Epidermal melanocyte (primary cell): ENCODE results near the gene MRPS2.
"Not testable (repeated sequence)": the region's sequence is repeated elsewhere in the genome, so short reads cannot be mapped to it uniquely, and the experiment has no call there.

Source experiments
- DNase-seq: peaks from one replicate; pipeline ENCODE4 v3.0.0; 2011; ENCODE audit warnings: low spot score; ENCODE audit not compliant: insufficient read length

The MRPS2 gene

DNA sequence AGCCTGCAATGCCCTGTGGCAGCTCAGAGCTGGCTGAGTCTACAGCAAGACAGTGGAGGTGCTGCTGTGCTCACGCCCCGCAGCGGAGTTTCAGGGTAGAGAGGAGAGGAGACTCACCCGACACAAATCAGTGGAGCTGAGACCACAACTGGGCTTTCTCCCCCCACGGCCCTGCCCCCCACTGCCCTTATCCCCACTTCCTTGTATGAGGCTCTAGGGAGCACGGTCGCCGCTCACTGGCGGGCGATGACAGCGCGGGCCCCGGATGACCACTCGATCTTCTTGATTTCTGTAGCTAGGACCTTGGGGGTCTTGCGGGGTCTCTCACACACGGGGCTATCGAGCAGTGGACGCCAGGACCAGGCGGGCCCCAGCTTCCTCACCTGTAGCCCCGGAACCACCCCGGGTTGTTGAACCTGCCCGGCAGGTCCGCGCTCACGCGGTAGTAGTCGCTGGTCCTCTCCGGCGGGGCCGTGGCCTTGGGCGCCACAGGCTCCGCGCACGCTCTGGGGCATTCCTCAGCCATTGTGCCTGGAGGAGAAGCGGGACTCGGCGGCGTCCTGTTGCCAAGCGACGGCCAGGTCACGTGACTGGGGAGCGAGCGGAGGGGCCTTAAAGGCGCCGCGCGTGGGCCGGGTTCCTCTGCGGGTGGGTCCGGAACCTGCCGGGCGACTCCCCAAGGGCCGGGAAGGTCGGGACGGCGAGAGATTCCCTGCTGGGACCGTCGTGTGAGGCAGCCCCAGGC, 984 bp upstream of the MRPS2 start:
- peak; percentile 74 for DNase-seq

DNA sequence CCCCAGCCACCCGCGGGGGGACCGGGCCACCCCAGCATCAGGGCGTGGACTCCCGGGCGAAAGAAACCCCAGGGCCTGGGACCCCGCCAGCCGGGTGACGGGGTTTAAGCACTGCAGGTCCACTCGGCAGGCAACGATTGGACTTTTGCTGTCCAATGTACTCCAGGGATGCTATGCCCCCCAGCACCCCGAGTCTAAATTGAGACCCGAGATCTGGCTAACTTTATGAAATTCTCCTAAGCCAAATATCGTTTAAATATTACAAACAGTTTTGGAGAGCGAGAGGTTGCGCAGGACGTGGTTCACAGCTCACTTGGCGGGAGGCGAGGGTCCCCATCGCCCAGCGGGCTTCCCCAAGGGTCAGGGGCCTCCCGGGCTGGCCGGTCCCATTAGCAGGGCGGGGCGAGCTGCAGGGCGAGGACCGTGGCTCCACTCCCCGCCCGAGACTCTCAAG, 384 bp upstream of the MRPS2 start:
- DNase-seq = no peak

DNA sequence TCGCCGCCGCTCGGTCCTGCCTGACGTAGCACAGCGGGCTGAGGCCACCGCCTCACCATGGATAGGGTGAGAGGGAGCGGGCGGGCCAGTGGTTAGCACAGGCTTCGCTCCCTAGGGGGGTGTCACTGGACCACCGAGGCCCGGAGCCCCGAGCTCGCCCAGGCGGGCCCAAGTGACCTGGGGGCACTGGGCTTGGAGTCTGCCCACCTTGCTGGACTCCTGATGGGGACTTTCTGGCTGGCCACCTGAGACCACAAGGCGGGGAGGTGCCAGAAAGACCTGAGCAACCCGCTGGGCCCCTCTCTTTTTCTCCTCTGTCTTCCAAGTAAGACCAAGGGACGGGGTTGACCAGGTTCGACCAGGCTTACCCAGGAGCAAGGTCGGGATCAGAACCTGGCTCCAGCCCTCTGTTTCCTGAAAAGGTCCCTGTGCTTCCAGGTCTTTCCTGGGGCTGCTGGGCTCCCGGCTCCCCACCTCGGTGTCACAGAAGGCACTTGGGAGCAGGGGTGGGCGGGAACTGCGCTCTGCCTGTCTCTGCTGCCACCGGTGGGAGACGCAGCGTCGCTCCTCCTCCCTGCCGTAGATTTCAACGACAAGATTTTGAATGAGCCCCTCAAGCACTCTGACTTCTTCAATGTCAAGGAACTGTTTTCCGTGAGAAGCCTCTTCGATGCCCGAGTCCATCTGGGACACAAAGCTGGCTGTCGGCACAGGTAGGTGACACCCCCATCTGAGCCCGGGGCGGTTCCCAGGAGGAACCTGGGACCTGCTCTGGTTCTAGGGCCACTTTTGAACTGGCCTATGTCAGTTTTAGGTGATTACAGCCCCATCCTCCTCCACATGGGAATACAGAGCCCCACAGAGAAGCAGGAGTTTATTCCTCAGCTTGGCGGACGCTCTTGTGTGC, 1.0 kb downstream of the MRPS2 start:
- DNase-seq = peak; percentile 53

GRCh38 chr9:135502168-135502872, 1.8 kb downstream of the MRPS2 start:
- DNase-seq = no peak

GRCh38 chr9:135502873-135503321, 2.4 kb downstream of the MRPS2 start:
- DNase-seq = no peak

DNA sequence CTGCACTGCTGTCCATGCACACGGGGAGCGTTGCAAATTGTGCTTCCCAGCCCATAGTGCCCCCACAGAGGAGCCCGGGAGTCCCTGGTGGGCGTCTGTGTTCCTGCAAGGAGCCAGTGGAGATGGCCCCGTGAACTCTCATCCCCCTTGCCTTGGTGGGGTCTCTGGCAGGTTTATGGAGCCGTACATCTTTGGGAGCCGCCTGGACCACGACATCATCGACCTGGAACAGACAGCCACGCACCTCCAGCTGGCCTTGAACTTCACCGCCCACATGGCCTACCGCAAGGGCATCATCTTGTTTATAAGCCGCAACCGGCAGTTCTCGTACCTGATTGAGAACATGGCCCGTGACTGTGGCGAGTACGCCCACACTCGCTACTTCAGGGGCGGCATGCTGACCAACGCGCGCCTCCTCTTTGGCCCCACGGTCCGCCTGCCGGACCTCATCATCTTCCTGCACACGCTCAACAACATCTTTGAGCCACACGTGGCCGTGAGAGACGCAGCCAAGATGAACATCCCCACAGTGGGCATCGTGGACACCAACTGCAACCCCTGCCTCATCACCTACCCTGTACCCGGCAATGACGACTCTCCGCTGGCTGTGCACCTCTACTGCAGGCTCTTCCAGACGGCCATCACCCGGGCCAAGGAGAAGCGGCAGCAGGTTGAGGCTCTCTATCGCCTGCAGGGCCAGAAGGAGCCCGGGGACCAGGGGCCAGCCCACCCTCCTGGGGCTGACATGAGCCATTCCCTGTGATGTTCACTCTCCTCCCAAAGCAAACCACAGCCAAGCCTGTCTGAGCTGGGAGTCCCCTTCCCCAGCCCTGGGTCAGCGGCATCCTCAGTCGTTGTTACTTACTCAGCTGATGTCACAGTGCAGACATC, 3.1 kb downstream of the MRPS2 start:
- DNase-seq = no peak

DNA sequence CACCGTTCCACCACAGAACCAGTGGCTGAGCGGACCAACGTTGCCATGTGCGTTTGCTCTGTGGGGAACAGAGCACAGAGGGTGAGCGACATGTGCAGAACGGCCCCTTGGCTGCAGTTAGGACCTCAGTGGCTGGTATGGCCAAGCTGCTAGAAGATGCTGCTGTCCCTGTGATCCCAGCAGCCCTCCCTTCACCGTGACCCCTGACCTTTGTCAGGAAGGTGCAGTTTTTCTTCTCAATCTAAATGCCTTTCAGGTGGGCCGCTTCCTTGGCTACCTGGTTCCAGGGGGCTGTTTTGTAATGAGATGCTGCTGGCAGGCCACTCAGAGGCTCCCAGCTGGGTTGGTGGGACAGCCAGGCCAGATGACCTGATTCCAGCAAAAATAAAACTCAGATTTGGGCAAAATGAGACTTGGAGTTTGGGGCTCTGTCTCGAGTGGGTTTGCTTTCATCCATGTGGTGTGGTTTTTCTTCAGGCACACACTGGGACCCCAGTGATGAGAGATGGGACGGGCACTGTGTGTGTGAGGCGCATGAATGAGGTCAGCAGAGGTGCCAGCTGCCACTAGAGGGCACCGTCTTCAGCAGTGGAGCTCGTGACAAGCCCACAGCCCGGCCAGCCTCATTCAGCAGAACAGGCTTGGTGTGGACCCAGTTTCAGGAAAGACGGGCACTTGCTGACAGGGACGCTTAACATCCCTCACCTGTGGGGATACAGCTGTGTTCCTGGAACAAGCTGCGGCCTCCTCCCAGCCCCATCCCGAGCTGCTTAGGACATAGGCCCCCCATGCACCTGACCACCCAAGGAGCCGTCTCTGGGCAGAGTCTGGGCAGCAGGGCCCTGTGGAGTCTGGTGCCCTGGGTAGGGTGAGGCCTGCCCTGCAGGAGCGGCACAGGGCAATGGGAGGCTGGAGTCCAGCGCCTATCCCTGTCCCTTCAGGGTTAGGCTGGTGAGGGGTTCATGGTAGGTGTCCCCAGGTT, 4.1 kb downstream of the MRPS2 start:
- peak; percentile 68 for DNase-seq

- DNase-seq = no peak
These were observed 5.1 kb downstream of the MRPS2 start for GRCh38 chr9:135505406-135506187.

DNA sequence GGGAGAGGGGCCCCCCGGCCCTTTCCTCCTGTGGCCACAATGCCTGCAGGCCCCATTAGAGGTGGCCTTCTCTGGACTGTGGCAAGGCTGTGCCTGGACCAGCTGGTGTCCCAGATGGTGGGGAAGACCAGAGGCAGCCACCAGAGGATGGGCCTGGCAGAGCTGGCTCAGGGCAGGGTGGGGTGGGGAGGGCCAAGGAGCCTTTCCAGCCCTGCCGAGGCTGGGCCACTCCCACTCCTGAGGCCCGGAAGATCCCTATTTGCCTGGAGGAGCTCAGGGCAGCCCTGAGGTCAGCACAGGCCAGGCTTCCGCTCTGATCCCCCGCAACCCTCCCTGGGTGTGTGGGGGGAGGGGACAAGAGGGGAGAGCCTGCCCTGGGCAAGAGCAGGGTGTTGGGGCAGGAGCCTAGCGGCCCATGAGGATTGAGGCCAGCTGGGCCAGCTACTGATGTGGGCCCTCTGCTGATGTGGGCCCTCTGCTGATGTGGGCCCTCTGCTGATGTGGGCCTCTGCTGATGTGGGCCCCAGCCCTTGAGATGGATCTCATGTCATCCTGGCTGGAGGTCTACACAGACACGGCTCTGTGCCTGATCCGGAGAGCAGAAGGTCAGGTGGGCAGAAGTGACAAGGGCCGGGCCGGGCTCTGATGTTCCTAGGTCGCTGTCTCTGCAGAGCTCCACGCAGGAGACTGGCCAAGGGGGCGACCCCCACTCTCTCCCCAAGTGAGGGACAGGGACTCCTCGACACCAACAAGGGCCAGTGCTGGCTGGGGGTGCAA, 6.0 kb downstream of the MRPS2 start:
- no peak for DNase-seq

DNA sequence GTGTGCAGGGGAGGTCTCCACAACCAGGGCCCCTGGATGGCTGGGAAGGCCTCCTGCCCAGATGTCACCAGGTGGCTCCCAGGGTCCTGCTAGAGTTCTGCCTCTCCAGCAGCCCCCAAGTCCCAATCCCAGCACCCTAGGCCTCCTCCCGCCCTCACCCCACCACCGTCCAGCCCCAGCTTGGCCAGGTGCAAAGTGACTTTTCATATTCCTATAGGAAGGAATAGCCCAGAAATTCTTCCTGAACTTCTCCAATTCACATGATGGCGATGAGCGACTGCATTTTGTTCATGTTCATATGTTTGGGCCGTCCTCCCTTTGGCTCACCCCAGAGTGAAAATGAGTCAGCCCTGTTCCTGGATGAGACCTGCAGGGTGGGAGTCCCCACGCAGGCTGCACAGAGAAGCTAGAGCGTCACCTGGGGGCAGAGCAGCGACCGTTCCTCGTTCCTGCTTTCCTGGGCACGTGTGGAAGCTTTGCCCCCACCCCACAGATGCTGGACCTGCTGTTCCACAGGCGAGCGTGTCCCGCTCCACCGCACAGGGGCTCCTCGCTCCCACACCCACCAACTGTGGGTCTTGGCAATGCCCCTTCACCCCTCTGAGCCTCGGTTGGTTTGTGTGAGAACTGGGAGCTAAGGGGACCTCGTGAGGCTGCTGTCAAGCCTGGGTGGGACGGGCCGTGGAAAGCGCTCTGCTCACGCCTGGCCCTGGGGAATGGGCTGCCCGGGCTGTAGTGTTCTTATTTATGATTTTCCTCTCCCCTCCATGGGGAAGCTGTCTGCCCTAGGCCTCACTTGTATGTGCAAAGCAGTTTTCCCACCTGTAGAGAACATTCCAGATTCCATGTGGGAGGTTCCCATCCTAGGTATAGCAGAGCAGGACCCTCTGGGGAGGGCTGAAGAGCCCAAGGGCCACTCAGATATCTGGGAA, 6.9 kb downstream of the MRPS2 start:
- no peak for DNase-seq

- DNase-seq = no peak
These were observed 7.8 kb downstream of the MRPS2 start for GRCh38 chr9:135508211-135508820.

GRCh38 chr9:135509458-135509857, 9.0 kb downstream of the MRPS2 start:
- no peak for DNase-seq

GRCh38 chr9:135512241-135512603, 11.7 kb downstream of the MRPS2 start:
- no peak for DNase-seq

DNA sequence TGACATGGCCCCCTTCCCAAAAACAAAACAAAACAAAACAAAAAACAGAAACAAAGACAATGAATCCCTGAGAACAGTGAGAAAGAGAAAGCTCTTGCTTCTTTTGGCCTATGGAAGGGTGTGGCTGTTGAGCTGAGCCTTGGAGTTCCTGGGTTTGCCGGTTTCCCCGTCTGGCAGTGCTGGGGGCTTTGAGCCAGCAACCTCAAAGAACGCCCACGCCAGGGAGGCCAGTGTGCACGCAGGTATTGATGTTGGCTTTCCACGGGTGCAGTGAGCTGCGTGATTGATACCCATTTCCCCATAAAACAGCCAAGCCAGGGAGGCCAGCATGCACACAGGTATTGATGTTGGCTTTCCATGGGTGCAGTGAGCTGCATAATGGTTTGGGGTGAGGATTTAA, 12.4 kb downstream of the MRPS2 start:
- no peak for DNase-seq

DNA sequence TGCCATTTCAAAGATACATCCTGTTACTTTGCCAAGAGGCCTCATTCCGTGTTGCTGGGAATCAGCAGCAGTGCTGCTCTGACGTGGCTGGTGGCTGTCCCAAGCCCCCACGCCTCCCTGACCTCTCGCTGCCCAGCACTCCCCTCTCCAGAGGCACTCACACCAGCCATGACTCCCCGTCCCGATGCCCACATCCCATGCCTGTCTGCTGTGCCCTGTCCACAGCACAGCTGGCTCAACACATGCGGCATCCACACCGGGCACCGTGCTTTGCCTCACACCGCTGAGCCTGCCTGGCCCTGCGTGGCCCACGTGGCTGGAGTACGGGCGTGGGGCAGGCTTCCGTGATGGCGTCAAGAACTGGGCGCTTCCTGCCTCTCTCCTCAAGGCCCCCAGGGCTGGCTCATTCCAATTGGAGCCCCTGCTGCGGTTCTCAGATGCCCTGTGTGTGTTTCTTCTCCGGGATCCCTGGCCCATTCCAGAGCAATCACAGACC, 12.9 kb downstream of the MRPS2 start:
- DNase-seq = no peak

DNA sequence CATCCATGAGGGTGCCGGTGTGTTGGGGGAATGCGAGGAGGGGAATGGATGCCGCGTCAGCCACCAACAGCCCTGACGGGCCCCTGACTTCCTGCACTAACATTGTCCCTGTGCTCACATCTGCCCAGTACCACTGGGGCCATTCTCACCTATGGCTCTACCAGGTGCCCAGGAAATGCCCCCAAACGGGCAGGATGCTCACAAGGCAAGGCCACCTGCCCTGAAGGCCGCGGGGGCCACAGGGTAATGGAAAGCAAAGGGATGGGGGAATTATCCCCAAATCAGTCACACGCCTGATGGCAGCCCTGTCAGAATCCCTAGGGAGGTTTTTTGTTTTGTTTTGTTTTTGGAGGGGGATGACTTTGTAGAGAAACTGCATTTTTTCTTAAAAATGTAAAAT, 13.4 kb downstream of the MRPS2 start:
- DNase-seq = not testable (repeated sequence)
